ENCODE results near the gene L3MBTL2.

The L3MBTL2 gene

GRCh38 chr22:41249442-41249841 is 44.3 kb downstream of the L3MBTL2 start:
- TF ChIP-seq CREB5 (CRISPR knock-in tag; IDR thresholded peaks at IDR 0.05; ENCODE audit: low read depth) (no peak), ZNF8 (CRISPR knock-in tag; IDR thresholded peaks at IDR 0.05) (no peak), RARB (CRISPR knock-in tag; IDR thresholded peaks at IDR 0.05) (no peak), ZFP3 (CRISPR knock-in tag; IDR thresholded peaks at IDR 0.05) (no peak), POU6F1 (CRISPR knock-in tag; IDR thresholded peaks at IDR 0.05; ENCODE audit: borderline replicate concordance, low read depth) (no peak), CSRNP3 (CRISPR knock-in tag; IDR thresholded peaks at IDR 0.05) (no peak), ZNF70 (CRISPR knock-in tag; IDR thresholded peaks at IDR 0.05) (no peak), ARNTL (CRISPR knock-in tag; IDR thresholded peaks at IDR 0.05; ENCODE audit: borderline replicate concordance, low read depth) (no peak), TSHZ2 (CRISPR knock-in tag; IDR thresholded peaks at IDR 0.05) (no peak), SNAI2 (CRISPR knock-in tag; IDR thresholded peaks at IDR 0.05) (no peak), GLIS3 (CRISPR knock-in tag; IDR thresholded peaks at IDR 0.05) (no peak), CSDC2 (CRISPR knock-in tag; IDR thresholded peaks at IDR 0.05) (no peak), ZC3H10 (CRISPR knock-in tag; IDR thresholded peaks at IDR 0.05) (no peak), PPARA (CRISPR knock-in tag; IDR thresholded peaks at IDR 0.05; ENCODE audit: borderline replicate concordance) (no peak), BACH2 (CRISPR knock-in tag; IDR thresholded peaks at IDR 0.05; ENCODE audit: borderline replicate concordance) (no peak)
- no peak for ATAC-seq

- no peak for ATAC-seq
- TF ChIP-seq ZC3H10 (CRISPR knock-in tag; IDR thresholded peaks at IDR 0.05) = no peak
- TF ChIP-seq TSHZ2 (CRISPR knock-in tag; IDR thresholded peaks at IDR 0.05) = no peak
- TF ChIP-seq ZNF8 (CRISPR knock-in tag; IDR thresholded peaks at IDR 0.05) = no peak
- no peak for TF ChIP-seq BACH2 (CRISPR knock-in tag; IDR thresholded peaks at IDR 0.05; ENCODE audit: borderline replicate concordance)
- TF ChIP-seq POU6F1 (CRISPR knock-in tag; IDR thresholded peaks at IDR 0.05; ENCODE audit: borderline replicate concordance, low read depth) = no peak
- TF ChIP-seq ESRRG (CRISPR knock-in tag; IDR thresholded peaks at IDR 0.05) = no peak
- no peak for TF ChIP-seq ARNTL (CRISPR knock-in tag; IDR thresholded peaks at IDR 0.05; ENCODE audit: borderline replicate concordance, low read depth)
- no peak for TF ChIP-seq PATZ1 (CRISPR knock-in tag; IDR thresholded peaks at IDR 0.05; ENCODE audit: borderline replicate concordance)
Observed at GRCh38 chr22:41250127-41250526, 45.0 kb downstream of the L3MBTL2 start.
